Measurements from ENCODE around the gene NIPAL3.
"Not testable (repeated sequence)": the region's sequence is repeated elsewhere in the genome, so short reads cannot be mapped to it uniquely, and the experiment has no call there.

NIPAL3 gene

DNA sequence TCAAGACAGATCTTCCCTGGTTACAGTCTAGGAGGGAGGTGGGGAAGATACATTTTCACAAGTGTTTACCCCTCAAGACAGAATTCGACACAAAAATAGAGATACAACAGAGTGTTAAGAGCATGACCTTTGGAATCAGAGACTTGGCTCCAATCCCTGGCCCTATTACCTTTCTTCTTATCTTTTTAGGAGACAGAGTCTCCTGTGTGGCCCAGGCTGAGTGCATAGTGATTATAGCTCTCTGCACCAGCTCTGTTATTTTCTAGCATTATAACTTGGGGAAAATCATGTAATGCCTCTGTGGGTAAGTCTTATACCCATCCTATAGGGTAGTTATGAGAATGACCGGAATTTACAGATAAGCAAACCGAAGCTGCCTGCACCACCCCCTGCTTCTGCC is 9.8 kb downstream of the NIPAL3 start:
- no peak for DNase-seq

- DNase-seq: no peak
Observed at GRCh38 chr1:24425922-24426321, 10.3 kb downstream of the NIPAL3 start.

- peak in 2 of 3 experiments; percentile 73 to 97 for DNase-seq
Observed at GRCh38 chr1:24426744-24427544, 11.3 kb downstream of the NIPAL3 start.

DNA sequence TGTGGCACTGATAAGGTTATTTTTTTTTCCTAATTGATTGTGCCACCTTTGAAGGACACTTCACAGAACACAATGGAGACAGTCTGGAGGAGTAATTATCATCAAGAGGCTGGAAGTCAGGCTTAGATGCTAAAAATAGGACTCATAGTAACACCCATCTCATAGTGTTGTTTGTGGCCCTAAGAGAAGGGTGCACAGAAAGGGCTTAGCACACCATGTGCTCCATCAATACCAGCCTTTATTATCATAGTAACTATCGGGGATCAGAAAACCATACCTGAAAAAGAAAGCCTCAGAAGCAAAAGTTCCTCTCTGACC is 11.9 kb downstream of the NIPAL3 start:
- DNase-seq: peak; percentile 61 to 97 (median 73)

GRCh38 chr1:24435782-24436365 is 20.3 kb downstream of the NIPAL3 start:
- DNase-seq: no peak

DNA sequence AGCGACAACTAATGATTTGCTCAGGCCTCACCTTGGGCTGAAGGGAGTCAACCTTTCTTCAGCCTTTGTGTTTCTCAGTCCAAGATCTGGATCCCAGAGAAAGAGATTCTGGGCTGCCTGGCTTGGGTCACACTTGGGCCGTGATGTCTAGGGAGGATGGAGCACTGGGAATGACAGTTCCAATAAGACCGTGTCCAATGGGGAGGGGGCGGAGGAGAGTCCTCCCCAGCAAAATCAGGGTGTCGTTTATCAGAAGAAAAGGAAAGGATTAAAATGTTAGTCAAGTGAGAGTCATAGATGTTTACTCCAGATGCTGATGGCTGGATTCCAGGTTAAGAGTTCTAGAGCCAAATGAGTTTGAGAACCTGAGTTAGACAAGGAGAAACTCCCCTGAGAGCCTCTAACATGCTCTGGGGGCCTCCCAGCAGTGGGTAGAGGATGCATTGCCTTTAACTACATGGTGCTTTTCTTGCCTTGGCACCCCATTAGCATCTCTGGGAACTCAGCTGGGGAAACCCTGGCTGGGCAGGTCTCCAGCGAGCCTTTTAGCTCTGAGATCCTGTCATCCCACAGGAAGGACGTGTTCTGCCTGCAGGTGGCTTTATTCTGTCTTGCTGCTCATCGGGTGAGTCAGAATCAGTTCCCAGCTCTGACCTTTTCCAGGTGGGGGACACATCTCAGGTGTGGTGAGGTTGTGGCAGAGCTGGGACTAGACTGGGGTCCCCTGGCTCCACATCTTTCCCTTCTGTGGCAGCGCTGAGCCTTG is 22.2 kb downstream of the NIPAL3 start:
- peak in 1 of 3 experiments; percentile 28 for DNase-seq

GRCh38 chr1:24438423-24438901 is 22.9 kb downstream of the NIPAL3 start:
- peak; percentile 13 to 79 (median 47) for DNase-seq

- DNase-seq: no peak
Observed at GRCh38 chr1:24440436-24440835, 24.8 kb downstream of the NIPAL3 start.

DNA sequence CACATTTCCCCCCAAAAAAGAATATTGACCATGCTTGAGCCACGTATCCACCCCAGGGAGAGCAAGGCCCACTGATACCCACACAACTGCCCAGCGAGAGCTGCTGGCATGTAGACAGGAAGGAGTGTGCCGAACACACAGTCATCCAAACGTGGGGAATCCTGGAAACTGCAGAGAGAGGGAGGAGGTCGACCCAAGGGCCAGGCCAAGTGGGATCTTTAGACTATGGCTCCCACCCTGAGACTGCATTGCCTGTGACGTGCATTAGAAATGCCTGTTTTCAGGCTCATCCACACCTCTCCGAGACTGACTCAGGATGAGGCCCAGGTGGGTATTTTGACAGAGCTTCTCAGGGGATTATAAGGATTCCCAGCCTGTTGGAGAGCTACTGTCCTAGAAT is 25.9 kb downstream of the NIPAL3 start:
- DNase-seq: no peak

DNA sequence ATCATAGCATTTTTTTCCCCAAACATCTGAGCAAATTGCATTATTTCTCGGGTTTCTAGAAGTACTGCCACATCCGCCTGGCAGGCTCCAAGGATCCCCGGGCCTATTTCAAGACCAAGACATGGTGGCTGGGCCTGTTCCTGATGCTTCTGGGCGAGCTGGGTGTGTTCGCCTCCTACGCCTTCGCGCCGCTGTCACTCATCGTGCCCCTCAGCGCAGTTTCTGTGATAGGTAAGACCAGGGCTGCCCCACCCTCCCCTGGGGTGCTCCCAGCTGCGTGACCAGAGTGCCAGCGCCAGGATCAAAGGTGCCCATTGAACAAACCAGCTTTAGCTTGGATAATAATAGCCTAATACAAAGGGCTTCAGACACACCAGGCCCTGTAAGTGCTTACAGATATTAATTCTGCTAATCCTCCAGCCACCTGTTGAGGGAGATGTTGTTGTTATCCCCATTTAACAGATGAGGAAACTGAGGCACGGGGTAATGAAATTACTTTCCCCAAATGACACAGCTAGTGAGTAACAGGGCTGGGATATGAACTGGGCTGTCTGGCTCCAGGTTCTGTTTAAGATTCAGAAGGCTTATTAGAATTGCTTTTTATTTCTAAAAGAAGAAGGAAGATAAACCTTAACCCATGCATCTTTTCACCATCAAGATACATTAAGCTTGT is 26.5 kb downstream of the NIPAL3 start:
- DNase-seq: no peak

- no peak for DNase-seq
Observed at GRCh38 chr1:24442764-24443163, 27.2 kb downstream of the NIPAL3 start.

- peak in 2 of 3 experiments; percentile 32 to 35 for DNase-seq
Observed at GRCh38 chr1:24443241-24443656, 27.6 kb downstream of the NIPAL3 start.

GRCh38 chr1:24446446-24446845 is 30.8 kb downstream of the NIPAL3 start:
- DNase-seq: not testable (repeated sequence)

DNA sequence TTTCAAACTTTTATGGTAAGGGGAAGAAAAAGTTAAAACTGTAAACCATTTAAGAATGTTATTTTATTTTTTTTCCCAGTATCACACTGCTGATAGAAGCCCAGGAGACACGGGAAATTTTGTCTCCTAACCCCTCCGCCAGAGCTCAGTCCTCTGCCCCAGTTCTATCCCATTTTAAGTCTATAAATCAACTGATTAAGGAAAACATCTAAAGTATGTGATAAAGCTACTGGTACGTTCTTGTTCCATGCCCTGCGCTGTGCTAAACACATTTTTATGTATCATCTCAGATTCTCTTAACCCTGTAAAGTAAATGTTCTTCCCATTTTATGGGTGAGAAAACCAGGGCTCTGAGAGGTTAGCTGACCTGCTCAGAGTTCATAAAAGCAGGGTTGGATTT is 34.7 kb downstream of the NIPAL3 start:
- DNase-seq: no peak

- DNase-seq: no peak
Observed at GRCh38 chr1:24450857-24451397, 35.3 kb downstream of the NIPAL3 start.

GRCh38 chr1:24451746-24452145 is 36.1 kb downstream of the NIPAL3 start:
- no peak for DNase-seq

DNA sequence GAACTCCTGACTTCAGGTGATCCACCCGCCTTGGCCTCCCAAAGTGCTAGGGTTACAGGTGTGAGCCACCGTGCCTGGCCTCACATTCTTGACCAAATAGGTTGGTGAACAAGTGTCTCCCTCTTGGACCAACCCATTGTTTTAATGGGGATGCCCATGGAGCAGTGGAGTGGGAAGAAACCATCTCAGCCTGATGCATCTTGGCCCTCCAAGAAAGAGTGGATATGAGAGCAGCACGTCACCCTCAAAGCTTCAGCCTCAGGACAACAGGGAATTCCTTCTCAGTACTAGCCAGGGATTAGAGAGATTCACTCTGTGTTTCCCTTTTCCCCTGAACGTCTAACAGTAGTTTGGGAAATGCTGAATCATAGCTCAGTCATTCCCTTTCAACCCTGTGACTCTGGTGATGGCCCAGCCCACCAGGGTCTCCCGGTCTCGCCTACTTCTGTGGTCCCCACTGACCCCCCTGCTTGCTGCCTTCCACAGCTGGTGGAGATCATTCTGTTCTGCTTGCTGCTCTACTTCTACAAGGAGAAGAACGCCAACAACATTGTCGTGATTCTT is 37.4 kb downstream of the NIPAL3 start:
- DNase-seq: no peak

DNA sequence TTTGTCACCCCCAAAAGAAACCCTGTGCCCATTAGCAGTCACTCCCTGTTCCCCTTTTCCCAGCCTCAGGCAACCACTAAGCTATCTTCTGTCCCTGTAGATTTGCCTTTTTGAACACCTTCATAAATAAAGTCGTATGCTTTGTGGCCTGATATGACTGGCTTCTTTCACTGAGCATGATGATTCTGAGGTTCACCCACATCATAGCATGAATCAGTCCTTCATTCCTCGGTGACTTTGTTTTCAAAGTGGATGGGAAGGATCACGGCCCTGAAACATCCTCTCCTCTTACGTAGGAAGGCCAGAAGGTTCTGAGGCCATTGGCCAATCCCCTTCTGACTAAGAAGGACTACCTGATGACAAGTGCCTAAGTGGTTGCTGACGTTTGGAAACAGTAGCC is 39.1 kb downstream of the NIPAL3 start:
- DNase-seq: no peak

DNA sequence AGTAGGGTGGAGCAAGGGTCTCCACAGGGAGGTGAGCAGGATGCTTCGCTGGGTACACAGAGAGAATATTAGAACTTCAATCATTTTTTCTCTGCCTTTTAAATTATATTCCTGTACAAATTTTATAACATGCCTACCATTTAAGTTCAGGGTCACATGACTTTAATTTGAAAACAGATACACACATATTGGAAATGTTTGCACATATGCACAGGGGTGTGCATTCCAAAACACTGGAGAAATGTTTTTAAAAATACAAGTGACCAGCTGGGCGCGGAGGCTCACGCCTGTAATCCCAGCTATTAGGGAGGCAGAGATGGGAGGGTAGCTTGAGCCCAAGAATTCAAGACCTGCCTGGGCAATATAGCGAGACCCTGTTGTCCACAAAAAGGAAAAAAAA is 39.7 kb downstream of the NIPAL3 start:
- no peak for DNase-seq

- no peak for DNase-seq
Observed at GRCh38 chr1:24457866-24458265, 42.3 kb downstream of the NIPAL3 start.

DNA sequence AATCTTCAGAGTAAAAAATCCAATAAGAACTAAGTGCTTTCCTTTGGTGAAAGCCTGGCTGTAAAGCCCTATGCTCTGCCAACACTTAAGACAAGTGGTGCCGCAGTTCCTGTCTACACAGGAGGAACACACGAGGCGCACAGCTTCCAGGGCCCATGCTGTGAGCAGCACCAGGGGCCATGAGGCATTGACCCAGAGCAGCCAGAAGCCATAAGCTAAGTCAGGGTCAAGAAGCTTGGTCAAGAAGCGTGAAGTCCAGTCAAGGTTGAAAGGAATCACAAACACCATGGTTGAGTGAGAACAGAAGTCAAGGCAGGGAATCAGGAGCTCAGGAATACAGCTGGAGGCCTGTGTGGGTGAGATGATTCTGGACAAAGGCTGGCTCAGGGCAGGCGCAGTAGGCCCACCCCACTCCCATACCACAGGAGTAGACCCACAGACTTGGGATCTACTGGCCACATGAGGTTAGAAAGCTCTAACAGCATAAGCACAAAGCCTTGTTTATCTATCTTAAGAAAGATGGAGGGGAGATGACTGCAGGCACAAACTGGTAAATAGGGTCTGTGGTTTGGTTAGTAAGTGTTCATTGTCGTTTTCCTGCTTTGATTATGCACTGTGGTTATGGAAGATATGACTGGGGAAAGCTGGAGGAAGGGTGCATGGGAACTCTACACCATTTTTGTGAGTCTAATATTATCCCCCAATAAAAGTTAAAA is 44.1 kb downstream of the NIPAL3 start:
- peak in 1 of 3 experiments; percentile 54 for DNase-seq

GRCh38 chr1:24462128-24462527 is 46.5 kb downstream of the NIPAL3 start:
- not testable (repeated sequence) for DNase-seq
